GM12892 (cell line): ENCODE measurements around the gene MEST.
"Not testable (repeated sequence)": the region's sequence is repeated elsewhere in the genome, so short reads cannot be mapped to it uniquely, and the experiment has no call there.

Experiments
- DNase-seq: peaks from one replicate; pipeline ENCODE4 v3.0.0; 2011; ENCODE audit not compliant: insufficient read length
- FAIRE-seq: peaks from 2 replicates; lab custom pipeline; 2011; peaks lifted over from hg19 to GRCh38; lab: Jason Lieb, UNC
- POLR2A ChIP-seq: IDR thresholded peaks from 2 replicates; pipeline ENCODE4 v1.6.1; 2011; ENCODE audit warnings: low read depth, low read length, control low read depth
- POLR2AphosphoS5 ChIP-seq: IDR thresholded peaks from 2 replicates; pipeline ENCODE4 v1.6.1; 2011; ENCODE audit warnings: low read depth, low read length, control low read depth
- TAF1 ChIP-seq: IDR thresholded peaks from 2 replicates; pipeline ENCODE4 v1.6.1; 2011; ENCODE audit warnings: low read depth, mild to moderate bottlenecking, control low read depth, low read length, borderline replicate concordance

The MEST gene

GRCh38 chr7:130505753-130506152, 13.9 kb downstream of the MEST start:
- TF ChIP-seq TAF1 = no peak
- no peak for TF ChIP-seq POLR2AphosphoS5
- no peak for TF ChIP-seq POLR2A
- no peak for FAIRE-seq
- no peak for DNase-seq

GRCh38 chr7:130506358-130506757, 14.5 kb downstream of the MEST start:
- no peak for TF ChIP-seq POLR2A
- no peak for TF ChIP-seq TAF1
- TF ChIP-seq POLR2AphosphoS5 = no peak
- DNase-seq (no peak), FAIRE-seq (no peak)

GRCh38 chr7:130512038-130512437, 20.2 kb downstream of the MEST start:
- not testable (repeated sequence) for FAIRE-seq, DNase-seq

GRCh38 chr7:130513447-130513846, 21.6 kb downstream of the MEST start:
- FAIRE-seq = no peak
- no peak for DNase-seq
- no peak for TF ChIP-seq TAF1
- TF ChIP-seq POLR2A = no peak
- TF ChIP-seq POLR2AphosphoS5 = no peak

- TF ChIP-seq POLR2AphosphoS5 = no peak
- TF ChIP-seq TAF1 = no peak
- TF ChIP-seq POLR2A = no peak
- FAIRE-seq (no peak), DNase-seq (no peak)
Observed at GRCh38 chr7:130515315-130516040, 23.6 kb downstream of the MEST start.

- no peak for FAIRE-seq
- TF ChIP-seq POLR2AphosphoS5 = no peak
- no peak for TF ChIP-seq POLR2A
- no peak for TF ChIP-seq TAF1
- DNase-seq = no peak
Observed at GRCh38 chr7:130521258-130521951, 29.5 kb downstream of the MEST start.

- DNase-seq, FAIRE-seq: not testable (repeated sequence)
Observed at GRCh38 chr7:130523519-130524125, 31.7 kb downstream of the MEST start.

- TF ChIP-seq POLR2A = no peak
- no peak for TF ChIP-seq TAF1
- no peak for TF ChIP-seq POLR2AphosphoS5
- no peak for FAIRE-seq
- DNase-seq = no peak
Observed at GRCh38 chr7:130524628-130525027, 32.7 kb downstream of the MEST start.

GRCh38 chr7:130527752-130528355, 36.0 kb downstream of the MEST start:
- not testable (repeated sequence) for DNase-seq, FAIRE-seq

GRCh38 chr7:130529417-130529816, 37.5 kb downstream of the MEST start:
- FAIRE-seq (no peak), DNase-seq (no peak)
- TF ChIP-seq TAF1 = no peak
- no peak for TF ChIP-seq POLR2AphosphoS5
- TF ChIP-seq POLR2A = no peak

- not testable (repeated sequence) for DNase-seq, FAIRE-seq
Observed at GRCh38 chr7:130537894-130538293, 46.0 kb downstream of the MEST start.

- DNase-seq, FAIRE-seq: not testable (repeated sequence)
Observed at GRCh38 chr7:130541287-130541686, 49.4 kb downstream of the MEST start.

- not testable (repeated sequence) for DNase-seq, FAIRE-seq
Observed at GRCh38 chr7:130542297-130542696, 50.4 kb downstream of the MEST start.
